GM06990 (cell line): ENCODE measurements around the gene C16orf95.
"Not testable (repeated sequence)": the region's sequence is repeated elsewhere in the genome, so short reads cannot be mapped to it uniquely, and the experiment has no call there.

Experiments
- DNase-seq: peaks from one replicate; pipeline ENCODE4 v3.0.0-alpha.2; 2011; ENCODE audit not compliant: insufficient read length; ENCODE audit errors: extremely low read depth
- H3K27me3 ChIP-seq: replicated peaks from 2 replicates; pipeline ENCODE4 v1.6.0; 2011; ENCODE audit warnings: low read length; ENCODE audit not compliant: control insufficient read depth, insufficient read depth
- H3K36me3 ChIP-seq: 2 replicates; pipeline ENCODE4 v1.5.1; 2011; ENCODE audit warnings: low read length; ENCODE audit not compliant: control insufficient read depth, insufficient read depth
- H3K4me3 ChIP-seq: replicated peaks from 2 replicates; pipeline ENCODE4 v1.5.1; 2011; ENCODE audit warnings: low read depth, mild to moderate bottlenecking, control low read depth, low read length
- CTCF ChIP-seq: IDR thresholded peaks from 2 replicates; pipeline ENCODE4 v1.5.1; 2011; ENCODE audit warnings: low read length, control low read depth, mild to moderate bottlenecking, inconsistent platforms; ENCODE audit not compliant: insufficient read depth, poor library complexity, severe bottlenecking

Gene C16orf95

GRCh38 chr16:87316923-87317749 lies at the start of gene C16orf95:
TSS of gene C16orf95 (minus strand) at chr16:87317392. CDS start at chr16:87317242, 150 bp downstream.
- DNase-seq, result peak; percentile 91
- Histone ChIP-seq H3K36me3 (no peaks in the 10 kb centered on the region; the same call in 1 of the 2 replicates), H3K4me3 (peak within 1 kb of the TSS; percentile 84), H3K27me3 (no peaks in the 10 kb centered on the region)
- peak; percentile 69 for TF ChIP-seq CTCF

- DNase-seq, result no peak
- no peaks in the 10 kb centered on the region for H3K27me3 ChIP-seq
- no peak for TF ChIP-seq CTCF
- H3K36me3 ChIP-seq, result peaks cover 7% of the 10 kb centered on the region
- no peak overlapping the region for H3K4me3 ChIP-seq
These were observed 49.7 kb upstream of the C16orf95 start for GRCh38 chr16:87366930-87367329.

- no peak for TF ChIP-seq CTCF
- no peak overlapping the region for H3K4me3 ChIP-seq
- no peaks in the 10 kb centered on the region for H3K27me3 ChIP-seq
- H3K36me3 ChIP-seq, result peaks cover 8% of the 10 kb centered on the region
- DNase-seq, result no peak
These were observed 49.1 kb upstream of the C16orf95 start for GRCh38 chr16:87366288-87366687.

- H3K27me3 ChIP-seq, result no peaks in the 10 kb centered on the region
- TF ChIP-seq CTCF, result no peak
- H3K36me3 ChIP-seq, result peaks cover 9% of the 10 kb centered on the region
- no peak for DNase-seq
- H3K4me3 ChIP-seq, result no peak overlapping the region
These were observed 48.0 kb upstream of the C16orf95 start for GRCh38 chr16:87365021-87365713.

- no peak for TF ChIP-seq CTCF
- Histone ChIP-seq H3K36me3 (peaks cover 14% of the 10 kb centered on the region), H3K27me3 (no peaks in the 10 kb centered on the region), H3K4me3 (no peak overlapping the region)
- no peak for DNase-seq
These were observed 46.7 kb upstream of the C16orf95 start for GRCh38 chr16:87363771-87364455.

- DNase-seq, H3K27me3 ChIP-seq, H3K4me3 ChIP-seq: not testable (repeated sequence)
- H3K36me3 ChIP-seq, result peaks cover 19% of the 10 kb centered on the region
These were observed 45.8 kb upstream of the C16orf95 start for GRCh38 chr16:87362828-87363559.
